Osteoblast (primary cell): ENCODE data around the gene TMEM229B. TPM values are rescaled to one million over a fixed set of nuclear protein-coding genes. Genes with fewer than 3 reads are reported as not detected.

Experiments
- DNase-seq: peaks from one replicate; pipeline ENCODE4 v3.0.0; 2011; ENCODE audit warnings: low spot score, mixed read lengths; ENCODE audit not compliant: insufficient read length; ENCODE audit errors: missing footprints
- H2AFZ ChIP-seq: 2 replicates; pipeline ENCODE4 v1.6.0; 2011; ENCODE audit warnings: mild to moderate bottlenecking, low read length
- H3K27ac ChIP-seq: 2 replicates; pipeline ENCODE4 v1.5.1; 2011; ENCODE audit warnings: mild to moderate bottlenecking, low read depth, low read length, moderate library complexity
- H3K27me3 ChIP-seq: 2 replicates; pipeline ENCODE4 v1.6.0; 2012; ENCODE audit warnings: mild to moderate bottlenecking, control low read depth, inconsistent platforms, low read length, moderate library complexity; ENCODE audit not compliant: insufficient read depth
- H3K36me3 ChIP-seq: 2 replicates; pipeline ENCODE4 v1.5.1; 2011; ENCODE audit warnings: mild to moderate bottlenecking, low read length, control low read depth, moderate library complexity; ENCODE audit not compliant: insufficient read depth
- H3K4me1 ChIP-seq: 2 replicates; pipeline ENCODE4 v1.5.1; 2011; ENCODE audit warnings: mild to moderate bottlenecking, low read length, control low read depth, moderate library complexity; ENCODE audit not compliant: insufficient read depth
- H3K4me2 ChIP-seq: 2 replicates; pipeline ENCODE4 v1.6.0; 2011; ENCODE audit warnings: mild to moderate bottlenecking, low read length; ENCODE audit not compliant: insufficient read depth
- H3K4me3 ChIP-seq: fragments of 200-600 bp; sonication (generic); 3 replicates; pipeline ENCODE4 v1.5.1; 2012; ENCODE audit warnings: mild to moderate bottlenecking, low read length, inconsistent platforms; ENCODE audit not compliant: insufficient read depth
- H3K79me2 ChIP-seq: 2 replicates; pipeline ENCODE4 v1.6.0; 2012; ENCODE audit warnings: mild to moderate bottlenecking, low read length, control low read depth, inconsistent platforms; ENCODE audit not compliant: insufficient read depth
- H3K9me3 ChIP-seq: 2 replicates; pipeline ENCODE4 v1.5.1; 2011; ENCODE audit warnings: low read depth, low read length, control low read depth
- H4K20me1 ChIP-seq: 2 replicates; pipeline ENCODE4 v1.6.0; 2012; ENCODE audit warnings: mild to moderate bottlenecking, low read length, control low read depth; ENCODE audit not compliant: insufficient read depth
- CTCF ChIP-seq: IDR thresholded peaks from 2 replicates; pipeline ENCODE4 v1.5.1; 2011; ENCODE audit warnings: mild to moderate bottlenecking, low read depth, low read length, moderate library complexity; ENCODE audit errors: extremely low read depth
- total RNA-seq: library from RNA; depleted of rRNA; stranded (reverse); fragments of >200 nt; gene quantifications from 2 replicates; pipeline ENCODE4 v1.2.3, GENCODE V29; 2012

TMEM229B gene
- total RNA-seq, 1 donor, result 5.8 TPM

- DNase-seq, result no peak
- Histone ChIP-seq H3K27me3 (peaks cover 27% of the 10 kb centered on the region), H3K4me1 (peaks cover 4% of the 10 kb centered on the region), H3K4me2 (no peak overlapping the region), H3K36me3 (no peaks in the 10 kb centered on the region), H3K9me3 (no peaks in the 10 kb centered on the region), H4K20me1 (no peaks in the 10 kb centered on the region), H3K4me3 (no peak overlapping the region), H2AFZ (no peak overlapping the region), H3K79me2 (no peaks in the 10 kb centered on the region), H3K27ac (no peak overlapping the region)
- no peak for TF ChIP-seq CTCF
These were observed 58.9 kb downstream of the TMEM229B start for GRCh38 chr14:67429510-67430205.

GRCh38 chr14:67428501-67429031 lies 60.0 kb downstream of the TMEM229B start:
- H2AFZ ChIP-seq, result no peak overlapping the region
- H3K4me3 ChIP-seq, result no peak overlapping the region
- peak; percentile 8 for TF ChIP-seq CTCF
- peaks cover 4% of the 10 kb centered on the region for H3K4me1 ChIP-seq
- H3K9me3 ChIP-seq, result no peaks in the 10 kb centered on the region
- H3K27ac ChIP-seq, result no peak overlapping the region
- no peaks in the 10 kb centered on the region for H3K36me3 ChIP-seq
- peaks cover 20% of the 10 kb centered on the region for H3K27me3 ChIP-seq
- peak; percentile 68 for DNase-seq
- H3K4me2 ChIP-seq, result no peak overlapping the region
- H3K79me2 ChIP-seq, result no peaks in the 10 kb centered on the region
- no peaks in the 10 kb centered on the region for H4K20me1 ChIP-seq

GRCh38 chr14:67426983-67427606 lies 61.4 kb downstream of the TMEM229B start:
- DNase-seq, result peak; percentile 94
- peak overlapping the region; percentile 63 for H3K4me2 ChIP-seq

More at GRCh38 chr14:67426983-67427606, 61.4 kb downstream of the TMEM229B start:
- no peaks in the 10 kb centered on the region for H3K9me3 ChIP-seq
- H3K79me2 ChIP-seq, result no peaks in the 10 kb centered on the region
- peaks cover 9% of the 10 kb centered on the region for H3K27me3 ChIP-seq
- H3K4me1 ChIP-seq, result peaks cover 4% of the 10 kb centered on the region
- peak; percentile 87 for TF ChIP-seq CTCF
- no peaks in the 10 kb centered on the region for H3K36me3 ChIP-seq
- H3K27ac ChIP-seq, result no peak overlapping the region
- H2AFZ ChIP-seq, result peak overlapping the region; percentile 80
- no peak overlapping the region for H3K4me3 ChIP-seq
- no peaks in the 10 kb centered on the region for H4K20me1 ChIP-seq
